ENCODE measurements around the gene GAGE12E.
"Not testable (repeated sequence)": the region's sequence is repeated elsewhere in the genome, so short reads cannot be mapped to it uniquely, and the experiment has no call there.

- TF ChIP-seq CTCF (conservative IDR thresholded peaks at IDR 0.05 in 1 of 2, IDR thresholded peaks at IDR 0.05 in 1 of 2; ENCODE audit: extremely low read depth in 1 of 2, insufficient read depth in 1 of 2, low read depth in 1 of 2, low read length in 2 of 2); EZH2 (IDR thresholded peaks at IDR 0.05; ENCODE audit: borderline replicate concordance, low read length): not testable (repeated sequence)
Measured at GRCh38 chrX:49531877-49532276, 19.2 kb upstream of the GAGE12E start, which contains the start of gene GAGE12C.
